GM21723 (cell line): Measurements from ENCODE around the gene WEE1.

Source experiments
- ATAC-seq: cut with Tn5 transposase; IDR thresholded peaks from one replicate; pipeline ENCODE4 v1.9.1; 2021; ENCODE audit warnings: mild to moderate bottlenecking, moderate library complexity; ENCODE audit not compliant: unreplicated experiment

Gene WEE1

DNA sequence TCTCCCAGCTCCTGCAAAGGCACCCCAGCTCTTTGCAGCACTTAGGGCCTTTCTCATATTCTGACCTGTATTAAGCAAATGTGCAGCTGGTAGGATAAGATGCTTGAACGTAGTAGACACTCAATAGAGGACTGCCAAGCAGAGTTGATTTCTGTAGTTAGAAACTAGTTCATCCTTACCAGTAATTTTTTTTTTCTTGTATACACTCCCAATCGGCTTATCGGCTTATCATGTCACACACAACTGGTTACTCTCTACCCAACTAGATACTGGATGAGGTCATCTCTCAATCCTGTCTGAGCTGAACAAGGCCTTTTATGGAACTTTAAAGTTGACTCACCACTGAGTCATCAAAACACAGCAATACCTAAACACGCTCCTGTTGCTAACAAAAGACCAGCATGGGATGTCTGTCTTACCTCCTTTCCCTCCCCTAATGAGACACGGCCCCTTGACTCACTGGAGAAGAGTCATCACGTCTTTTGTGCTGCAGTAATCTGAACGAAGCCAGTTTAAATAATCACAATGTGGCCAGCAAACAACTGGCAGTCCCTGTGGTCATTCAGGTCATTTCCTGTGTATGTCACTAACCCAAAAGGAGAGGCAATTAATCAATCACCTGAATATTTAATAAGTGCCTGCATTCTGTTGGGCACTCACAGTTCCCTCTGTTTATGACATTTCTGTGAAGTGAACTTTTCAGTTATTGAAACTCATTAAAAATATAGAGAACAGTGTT is 7.5 kb upstream of the WEE1 start:
- peak; percentile 91 for ATAC-seq

DNA sequence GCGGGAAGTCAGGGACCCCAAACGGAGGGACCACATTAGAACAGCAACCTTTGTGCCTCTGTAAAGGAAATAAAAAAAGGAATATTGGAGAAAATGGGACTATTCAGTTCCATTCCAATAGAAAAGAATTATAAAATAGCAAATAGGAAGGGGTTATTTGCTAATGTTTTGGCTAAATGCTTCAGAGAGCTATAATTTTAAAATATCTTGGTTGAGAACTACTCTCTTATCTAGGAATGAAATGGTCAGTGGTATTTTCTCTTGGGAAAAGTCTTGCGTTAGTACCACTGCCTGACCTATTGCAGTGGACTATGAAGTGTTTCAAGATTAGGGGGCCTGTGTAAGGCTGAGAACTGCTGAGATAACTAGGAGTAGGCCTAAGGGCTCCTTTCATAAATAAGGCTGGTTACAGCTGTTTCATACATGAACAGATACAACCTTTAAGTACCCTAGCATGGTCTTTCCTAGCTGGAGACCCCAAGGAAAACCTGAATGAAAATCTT is 6.9 kb upstream of the WEE1 start:
- no peak for ATAC-seq

DNA sequence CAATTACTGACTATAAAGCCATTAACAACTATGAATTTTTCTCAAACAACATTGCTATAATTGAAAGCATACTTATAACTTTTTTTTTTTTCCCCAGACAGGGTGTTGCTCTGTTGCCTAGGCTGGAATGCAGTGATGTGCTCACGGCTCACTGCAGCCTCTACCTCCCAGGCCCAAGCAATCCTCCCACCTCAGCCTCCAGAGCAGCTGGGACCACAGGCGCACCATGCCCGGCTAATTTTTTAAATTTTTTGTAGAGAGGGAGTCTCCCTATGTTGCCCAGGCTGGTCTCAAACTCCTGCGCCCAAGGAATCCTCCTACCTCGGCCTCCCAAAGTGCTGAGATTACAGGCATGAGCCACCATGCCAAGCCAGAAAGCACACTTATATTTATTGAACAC is 6.1 kb upstream of the WEE1 start:
- ATAC-seq, result no peak

DNA sequence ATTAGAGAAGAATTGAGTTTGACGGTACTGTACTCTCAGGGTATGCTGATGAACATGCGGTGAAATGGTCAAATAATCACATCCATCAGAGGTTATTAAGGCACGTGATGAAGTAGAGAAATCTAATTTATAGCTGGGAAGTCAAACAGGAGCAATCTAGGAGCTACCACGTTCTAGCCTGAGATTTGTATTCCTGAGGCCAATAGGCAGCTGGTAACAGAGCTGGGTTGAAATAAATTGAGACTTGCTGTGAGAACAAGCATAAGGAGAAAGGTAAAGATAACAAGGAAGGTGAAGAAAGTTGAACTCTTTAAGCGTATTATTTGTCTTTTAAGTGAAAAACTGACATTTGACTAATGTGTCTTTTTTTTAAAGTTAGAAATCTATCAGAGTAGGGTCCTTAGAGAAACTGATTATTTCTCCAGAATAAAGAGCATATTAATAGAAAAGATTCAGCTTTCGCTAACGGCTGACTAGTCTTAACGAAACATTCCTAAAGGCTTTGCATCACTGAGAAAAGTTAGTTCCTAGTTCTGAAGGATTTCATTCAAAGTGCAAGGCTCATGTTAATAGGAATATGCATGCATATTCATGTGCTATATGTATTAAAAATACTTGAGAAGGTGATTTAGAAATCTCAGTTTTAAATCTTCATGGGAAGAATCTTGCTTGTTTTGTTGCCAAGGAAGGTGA is 5.2 kb upstream of the WEE1 start:
- no peak for ATAC-seq

DNA sequence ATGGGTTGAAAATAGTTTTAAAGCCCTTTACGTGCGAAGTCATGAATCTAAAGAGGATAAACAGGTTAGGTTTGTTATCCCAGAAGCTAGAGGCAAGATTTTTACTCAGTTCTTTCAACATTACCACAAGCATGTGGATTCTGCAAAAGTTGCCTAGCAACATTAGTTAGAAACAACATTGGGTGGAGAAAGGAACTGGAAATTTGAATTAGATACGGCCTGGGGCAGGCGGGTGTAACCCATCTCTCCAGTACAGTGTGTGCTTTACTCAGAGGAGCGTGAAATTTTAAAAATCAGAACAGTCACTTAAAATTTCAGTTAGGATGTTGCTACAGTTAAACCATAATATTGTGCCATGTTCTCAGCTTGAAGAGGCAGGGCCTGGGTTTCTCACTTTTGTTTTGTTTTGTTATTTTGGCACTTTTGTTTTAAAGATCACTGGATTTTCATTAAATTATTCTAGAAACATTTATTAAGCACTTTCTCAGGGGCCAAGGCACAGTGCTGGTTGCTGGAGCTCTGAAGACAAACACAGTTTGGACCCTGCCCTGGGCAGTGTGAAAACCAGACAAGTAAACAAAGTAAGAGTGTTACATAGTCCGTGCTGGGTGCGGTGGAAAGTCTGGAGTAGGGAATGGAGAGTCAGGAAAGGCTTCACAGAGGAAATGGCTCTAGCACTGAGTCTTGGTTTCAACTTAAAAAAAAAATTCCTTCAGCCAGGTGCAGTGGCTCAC is 4.4 kb upstream of the WEE1 start:
- ATAC-seq, result no peak

DNA sequence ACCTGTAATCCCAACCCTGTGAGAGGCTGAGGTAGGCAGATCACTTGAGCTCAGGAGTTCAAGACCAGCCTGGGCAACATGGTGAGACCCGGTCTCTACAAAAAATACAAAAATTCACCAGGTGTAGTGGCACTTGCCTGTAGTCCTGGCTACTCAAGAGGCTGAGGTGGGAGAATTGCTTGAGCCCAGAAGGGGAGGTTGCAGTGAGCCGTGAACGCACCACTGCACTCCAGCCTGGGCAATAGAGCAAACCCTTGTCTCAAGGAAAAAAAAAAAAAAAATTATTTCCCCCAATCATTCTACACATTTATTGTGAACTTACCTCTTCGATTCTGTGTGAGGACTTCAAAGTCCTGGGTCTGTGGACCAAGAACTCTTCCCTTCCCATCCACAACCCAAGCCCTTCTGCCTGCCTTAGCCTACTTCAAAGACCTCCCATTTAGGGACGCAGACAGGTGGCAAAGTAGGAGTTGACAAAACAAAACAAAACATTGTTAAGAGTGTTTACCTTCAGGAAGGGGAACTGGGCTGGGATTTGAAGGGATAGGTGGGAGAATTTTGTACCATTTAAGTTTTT is 3.8 kb upstream of the WEE1 start:
- no peak for ATAC-seq

DNA sequence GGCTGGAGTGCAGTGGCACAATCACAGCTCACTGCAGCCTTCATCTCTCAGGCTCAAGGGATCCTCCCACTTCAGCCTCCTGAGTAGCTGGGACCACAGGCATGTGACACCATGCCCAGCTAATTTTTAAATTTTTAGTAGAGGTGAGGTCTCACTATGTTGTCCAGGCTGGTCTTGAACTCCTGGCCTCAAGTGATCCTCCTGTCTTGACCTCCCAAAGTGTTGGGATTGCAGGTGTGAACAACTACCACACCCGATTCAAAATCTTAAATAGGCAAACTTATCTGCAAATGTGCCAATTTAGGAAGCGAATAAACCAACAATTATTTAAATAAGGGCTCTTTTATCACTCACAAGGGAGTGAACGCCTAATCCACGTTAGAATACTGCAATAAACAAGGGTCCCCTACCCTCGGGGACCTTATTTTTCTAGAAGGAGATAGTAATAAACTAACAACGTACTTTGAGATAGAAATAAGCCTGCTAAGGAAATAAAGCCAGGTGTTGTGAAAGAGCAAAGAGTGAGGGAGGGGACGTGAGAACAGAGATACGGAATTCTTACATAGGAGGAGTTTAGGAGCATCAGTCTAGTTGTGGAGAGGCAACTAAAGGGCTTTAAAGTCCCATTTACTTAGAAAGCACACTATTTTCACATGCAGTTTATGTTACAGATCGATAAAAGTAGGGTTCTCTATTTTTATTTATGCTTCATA is 3.0 kb upstream of the WEE1 start:
- ATAC-seq, result no peak

DNA sequence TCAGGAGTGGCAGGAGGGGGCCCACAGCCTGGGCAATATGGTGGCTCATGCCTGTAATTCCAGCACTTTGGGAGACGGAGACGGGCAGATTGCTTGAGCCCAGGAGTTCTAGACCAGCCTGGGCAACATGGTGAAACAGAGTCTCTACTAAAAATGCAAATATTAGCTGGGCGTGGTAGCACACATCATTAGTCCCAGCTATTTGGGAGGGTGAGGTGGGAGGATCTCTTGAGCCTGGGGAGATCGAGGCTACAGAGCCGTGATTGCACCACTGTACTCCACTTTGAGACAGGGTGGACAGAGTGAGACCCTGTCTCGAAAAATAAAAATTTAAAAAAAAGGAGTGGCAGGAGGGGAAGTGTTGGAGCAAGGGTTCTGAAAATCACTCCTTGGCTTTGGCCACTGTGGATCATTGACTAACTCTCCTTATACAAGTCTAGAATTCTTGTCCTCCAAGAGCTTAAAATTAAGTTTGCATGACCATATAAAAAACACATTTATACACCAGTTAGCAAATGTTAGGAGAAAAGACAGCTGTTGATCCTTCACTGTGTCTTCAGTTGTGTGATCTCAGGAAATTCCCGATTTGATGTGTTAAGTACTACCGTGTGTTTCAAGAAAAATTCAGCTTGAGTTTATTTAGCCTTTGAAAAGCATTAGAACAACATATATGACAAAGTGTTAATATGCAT is 2.3 kb upstream of the WEE1 start:
- ATAC-seq, result no peak

DNA sequence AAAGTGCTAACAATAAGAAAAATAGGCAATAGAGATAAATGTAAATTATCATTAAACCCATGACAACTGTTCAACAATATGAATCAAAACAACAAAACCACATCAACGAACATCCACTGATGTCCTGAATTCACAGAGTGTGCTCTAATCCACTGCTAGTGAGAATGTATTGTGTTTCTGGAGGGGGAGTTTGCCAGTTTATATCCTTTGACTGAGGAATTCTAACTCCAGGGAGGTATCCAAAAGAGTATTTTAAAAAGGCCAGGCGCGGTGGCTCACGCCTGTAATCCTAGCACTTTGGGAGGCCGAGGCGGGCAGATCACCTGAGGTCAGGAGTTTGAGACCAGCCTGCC is 1.7 kb upstream of the WEE1 start:
- no peak for ATAC-seq

DNA sequence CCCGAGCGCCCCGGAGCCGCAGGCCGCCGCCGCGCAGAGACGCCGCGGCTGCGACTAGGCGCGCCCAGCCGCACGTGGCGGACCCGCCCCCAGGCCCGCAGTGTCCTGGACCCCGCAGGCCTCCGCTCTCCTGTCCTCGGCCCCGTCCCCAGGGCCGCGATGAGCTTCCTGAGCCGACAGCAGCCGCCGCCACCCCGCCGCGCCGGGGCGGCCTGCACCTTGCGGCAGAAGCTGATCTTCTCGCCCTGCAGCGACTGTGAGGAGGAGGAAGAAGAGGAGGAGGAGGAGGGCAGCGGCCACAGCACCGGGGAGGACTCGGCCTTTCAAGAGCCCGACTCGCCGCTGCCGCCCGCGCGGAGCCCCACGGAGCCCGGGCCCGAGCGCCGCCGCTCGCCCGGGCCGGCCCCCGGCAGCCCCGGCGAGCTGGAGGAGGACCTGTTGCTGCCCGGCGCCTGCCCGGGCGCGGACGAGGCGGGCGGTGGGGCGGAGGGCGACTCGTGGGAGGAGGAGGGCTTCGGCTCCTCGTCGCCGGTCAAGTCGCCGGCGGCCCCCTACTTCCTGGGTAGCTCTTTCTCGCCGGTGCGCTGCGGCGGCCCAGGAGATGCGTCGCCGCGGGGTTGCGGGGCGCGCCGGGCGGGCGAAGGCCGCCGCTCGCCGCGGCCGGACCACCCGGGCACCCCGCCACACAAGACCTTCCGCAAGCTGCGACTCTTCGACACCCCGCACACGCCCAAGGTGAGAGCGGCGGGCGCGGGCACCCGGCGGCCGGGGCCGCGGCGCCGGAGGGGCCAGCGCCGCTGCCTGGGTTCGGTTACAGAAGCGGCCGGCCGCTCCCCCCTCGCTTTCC is 528 bp downstream of the WEE1 start:
- ATAC-seq, result peak; percentile 13

DNA sequence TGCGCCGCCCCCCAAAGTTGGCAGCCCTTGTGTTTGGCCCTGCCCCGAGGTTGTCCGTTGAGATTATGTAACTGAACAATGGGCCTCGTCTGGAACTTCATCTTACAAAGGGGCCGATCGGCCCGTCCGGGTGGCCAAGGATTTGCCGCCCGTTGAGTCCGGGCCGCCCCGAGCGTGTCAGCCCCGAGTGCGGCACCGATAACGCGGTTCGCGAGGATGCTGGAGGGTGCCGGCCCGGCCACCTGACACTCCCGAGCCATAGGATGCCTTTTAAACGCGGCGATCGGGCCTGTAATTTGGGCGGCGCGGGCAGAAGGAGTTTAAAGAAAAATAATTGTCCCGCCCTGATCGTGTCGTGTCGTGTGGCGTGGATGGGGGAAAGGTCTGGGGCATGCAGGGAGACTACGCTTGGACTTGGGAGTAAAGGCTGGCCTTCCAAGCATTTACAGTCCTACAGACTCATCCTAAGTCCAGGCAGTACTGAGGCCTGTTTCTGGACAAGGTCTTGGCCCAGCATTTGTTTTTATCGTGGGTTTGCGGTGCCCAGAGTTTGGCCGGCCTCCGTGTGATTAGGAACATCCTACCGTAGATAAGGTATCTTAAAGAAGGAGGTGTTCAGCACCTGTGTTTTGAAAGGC is 1.3 kb downstream of the WEE1 start:
- ATAC-seq, result no peak

DNA sequence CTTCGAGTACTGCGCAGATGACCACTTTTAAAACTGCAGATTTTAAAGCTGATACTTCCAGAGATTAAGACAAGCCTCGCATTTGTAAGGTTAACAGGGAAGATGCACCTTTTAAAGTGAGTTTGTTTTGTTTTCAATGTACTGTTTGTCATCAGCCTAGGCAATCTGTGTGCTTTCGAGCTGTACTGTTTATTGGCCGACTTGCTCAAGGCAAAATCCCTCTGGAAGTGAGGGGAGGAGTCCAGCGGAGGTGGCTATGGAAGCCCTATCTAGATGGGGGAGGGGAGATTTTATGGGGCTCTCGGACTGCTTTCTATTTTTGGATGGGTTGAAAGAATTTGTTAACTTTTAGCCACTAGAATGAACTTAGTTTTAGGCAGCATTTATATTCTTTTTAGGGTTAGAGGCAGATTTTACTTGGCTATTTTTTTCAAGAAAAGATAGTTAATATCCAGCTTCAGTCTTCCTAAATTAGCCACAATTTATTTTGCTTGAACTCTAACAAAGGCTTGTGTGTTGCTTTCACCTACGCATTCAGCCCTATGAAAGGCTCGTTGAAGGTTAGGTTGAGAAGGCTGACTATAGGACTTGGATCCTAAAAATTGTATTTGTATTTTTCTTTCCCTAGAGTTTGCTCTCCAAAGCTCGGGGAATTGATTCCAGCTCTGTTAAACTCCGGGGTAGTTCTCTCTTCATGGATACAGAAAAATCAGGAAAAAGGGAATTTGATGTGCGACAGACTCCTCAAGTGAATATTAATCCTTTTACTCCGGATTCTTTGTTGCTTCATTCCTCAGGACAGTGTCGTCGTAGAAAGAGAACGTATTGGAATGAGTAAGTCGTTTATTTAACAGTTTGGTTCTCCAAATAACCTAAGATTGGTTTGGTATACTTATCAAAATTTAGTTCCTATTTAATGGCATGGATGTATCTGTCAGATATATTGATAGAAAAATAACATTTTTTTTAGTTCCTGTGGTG is 2.1 kb downstream of the WEE1 start:
- no peak for ATAC-seq

DNA sequence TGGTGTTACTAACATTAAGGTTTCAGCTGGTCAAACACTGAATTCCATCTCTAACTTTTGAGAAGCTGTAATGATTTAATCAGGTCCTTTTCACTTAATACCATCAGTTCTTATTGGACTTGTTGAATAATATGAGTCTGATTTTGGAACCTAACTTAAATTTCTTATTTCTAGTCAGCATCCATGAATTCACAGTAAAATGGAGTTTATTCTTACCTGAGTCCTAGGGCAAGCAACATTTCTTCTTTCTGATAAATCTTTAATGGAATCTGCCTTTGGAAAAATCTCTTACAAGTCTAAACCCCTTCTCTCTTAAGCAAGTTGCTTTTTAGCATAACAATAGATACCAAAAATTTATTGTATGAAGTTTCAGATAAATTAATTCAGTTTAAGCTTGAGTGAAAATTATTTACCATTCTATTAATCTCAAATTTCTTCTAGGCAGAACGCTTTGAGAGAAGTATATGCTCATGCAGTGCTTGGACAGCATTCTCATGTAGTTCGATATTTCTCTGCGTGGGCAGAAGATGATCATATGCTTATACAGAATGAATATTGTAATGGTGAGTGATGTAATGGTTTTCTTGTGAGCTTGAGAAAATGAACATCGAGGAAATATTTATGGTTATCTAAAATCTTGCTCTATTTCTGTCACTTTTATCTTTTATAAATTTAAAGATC is 3.4 kb downstream of the WEE1 start:
- no peak for ATAC-seq

DNA sequence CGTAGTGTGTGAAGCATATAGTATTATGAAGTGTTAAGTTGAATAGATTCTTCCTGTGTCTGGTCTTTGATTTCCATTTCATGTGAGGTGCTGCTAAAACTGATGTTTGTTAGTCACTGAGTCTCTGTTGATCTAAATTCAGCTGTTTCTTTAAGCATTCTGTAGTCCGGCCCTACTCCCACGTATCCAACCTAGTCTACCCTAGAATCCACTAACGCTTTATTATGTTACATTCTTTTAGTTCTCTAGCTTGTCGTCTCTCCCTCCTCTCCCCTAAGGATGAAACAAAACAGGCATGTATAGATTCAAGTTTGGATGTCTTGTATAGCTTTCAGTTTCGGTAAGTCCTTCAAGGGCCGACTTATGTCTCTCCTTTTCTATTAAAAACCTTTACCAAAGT is 4.1 kb downstream of the WEE1 start:
- ATAC-seq, result no peak

DNA sequence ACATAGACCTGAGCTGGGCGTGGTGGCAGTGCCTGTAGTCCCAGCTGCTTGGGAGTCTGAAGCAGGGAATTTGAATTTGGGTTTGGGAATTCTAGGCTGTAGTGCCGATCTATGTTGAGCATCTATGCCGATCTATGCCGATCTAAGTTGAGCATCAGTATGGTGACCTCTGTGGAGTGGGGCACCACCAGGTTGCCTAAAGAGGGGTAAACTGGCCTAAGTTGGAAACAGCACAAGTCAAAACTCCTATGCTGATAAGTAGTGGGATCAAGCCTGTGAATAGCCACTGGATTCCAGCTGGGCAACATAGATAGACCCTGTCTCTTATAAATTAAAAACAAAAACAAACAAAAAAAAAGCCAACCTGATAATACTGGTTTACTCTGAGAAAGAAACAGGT is 7.4 kb downstream of the WEE1 start:
- ATAC-seq, result no peak

DNA sequence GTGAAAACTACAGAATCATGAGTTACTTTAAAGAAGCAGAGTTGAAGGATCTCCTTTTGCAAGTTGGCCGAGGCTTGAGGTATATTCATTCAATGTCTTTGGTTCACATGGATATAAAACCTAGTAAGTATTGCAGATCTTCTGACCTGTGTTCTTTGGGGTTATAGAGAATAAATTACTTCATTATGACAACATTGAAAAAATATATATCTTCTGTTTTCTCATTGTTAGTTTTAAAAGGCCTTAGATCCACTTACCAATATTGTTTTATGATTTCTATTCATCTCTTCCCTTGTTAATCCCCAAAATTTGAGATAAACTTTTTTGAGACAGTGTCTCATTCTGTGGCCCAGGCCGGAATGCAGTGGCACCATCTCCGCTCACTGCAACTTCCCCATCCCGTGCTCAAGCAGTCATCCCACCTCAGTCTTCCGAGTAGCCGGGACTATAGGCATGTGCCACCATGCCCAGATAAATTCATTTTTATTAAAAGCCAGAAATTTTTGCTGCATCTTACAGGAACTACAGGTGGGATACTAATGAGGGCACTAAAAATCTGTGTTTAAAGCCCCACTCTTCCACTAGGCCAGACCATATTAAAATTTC is 8.2 kb downstream of the WEE1 start:
- no peak for ATAC-seq

DNA sequence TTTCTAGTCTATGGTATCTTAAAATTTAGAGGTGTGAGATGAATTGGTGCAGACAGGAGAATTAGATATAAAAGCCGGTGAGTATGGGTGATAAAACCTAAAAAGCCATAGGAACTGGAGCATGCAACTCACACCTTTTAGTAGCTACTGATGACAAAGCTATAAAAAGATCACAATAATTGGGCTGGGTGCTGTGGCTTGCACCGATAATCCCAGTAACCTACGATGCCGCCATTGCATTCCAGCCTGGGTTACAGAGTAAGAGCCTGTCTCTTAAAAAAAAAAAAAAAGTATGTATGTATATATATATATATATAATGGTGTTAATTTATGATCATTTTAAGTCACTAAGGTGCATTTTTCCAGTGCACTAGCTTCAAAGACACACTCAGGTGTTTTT is 17.2 kb downstream of the WEE1 start:
- no peak for ATAC-seq
